Astrocyte (in vitro differentiated cells and primary cell): ENCODE measurements around the gene MOCS2. TPM values are rescaled to one million over a fixed set of nuclear protein-coding genes. Genes with fewer than 3 reads are reported as not detected.
"Not testable (repeated sequence)": the region's sequence is repeated elsewhere in the genome, so short reads cannot be mapped to it uniquely, and the experiment has no call there.

Source experiments
- DNase-seq: peaks from one replicate; pipeline ENCODE4 v3.0.0-alpha.2; 2010; ENCODE audit warnings: low read depth
- FAIRE-seq: peaks from 2 replicates; lab custom pipeline; 2011; peaks lifted over from hg19 to GRCh38; lab: Jason Lieb, UNC
- H2AFZ ChIP-seq: 2 replicates; pipeline ENCODE4 v1.6.0; 2012; ENCODE audit warnings: low read depth, low read length, inconsistent platforms
- H3K27ac ChIP-seq: 2 replicates; pipeline ENCODE4 v1.5.1; 2011; ENCODE audit warnings: low read depth, low read length, inconsistent platforms
- H3K27me3 ChIP-seq: 2 replicates; pipeline ENCODE4 v1.6.0; 2011; ENCODE audit warnings: low read length, inconsistent platforms; ENCODE audit not compliant: insufficient read depth
- H3K36me3 ChIP-seq: 2 replicates; pipeline ENCODE4 v1.5.1; 2011; ENCODE audit warnings: low read length, inconsistent platforms; ENCODE audit not compliant: insufficient read depth
- H3K4me1 ChIP-seq: 2 replicates; pipeline ENCODE4 v1.5.1; 2011; ENCODE audit warnings: low read length, inconsistent platforms; ENCODE audit not compliant: insufficient read depth
- H3K4me2 ChIP-seq: 2 replicates; pipeline ENCODE4 v1.6.0; 2012; ENCODE audit warnings: low read length, inconsistent platforms
- H3K4me3 ChIP-seq: 2 replicates; pipeline ENCODE4 v1.5.1; 2011; ENCODE audit warnings: low read depth, mild to moderate bottlenecking, low read length, inconsistent platforms; ENCODE audit not compliant: insufficient read depth
- H3K79me2 ChIP-seq: 2 replicates; pipeline ENCODE4 v1.6.0; 2012; ENCODE audit warnings: mild to moderate bottlenecking, low read length, inconsistent platforms; ENCODE audit not compliant: insufficient read depth
- H3K9ac ChIP-seq: 2 replicates; pipeline ENCODE4 v1.6.0; 2012; ENCODE audit warnings: mild to moderate bottlenecking, low read length, inconsistent platforms
- H3K9me3 ChIP-seq: 2 replicates; pipeline ENCODE4 v1.5.1; 2012; ENCODE audit warnings: low read depth, mild to moderate bottlenecking, low read length, inconsistent platforms; ENCODE audit not compliant: insufficient read depth
- H4K20me1 ChIP-seq: 2 replicates; pipeline ENCODE4 v1.6.0; 2012; ENCODE audit warnings: low read length, inconsistent platforms; ENCODE audit not compliant: insufficient read depth
- H3K27ac Mint-ChIP-seq: one replicate; pipeline ENCODE4 v1.8.0; 2021; ENCODE audit warnings: mild to moderate bottlenecking, mixed read lengths; ENCODE audit not compliant: unreplicated experiment
- H3K27me3 Mint-ChIP-seq: one replicate; pipeline ENCODE4 v1.8.0; 2021; ENCODE audit warnings: low read depth, mixed read lengths; ENCODE audit not compliant: unreplicated experiment
- H3K36me3 Mint-ChIP-seq: one replicate; pipeline ENCODE4 v1.8.0; 2021; ENCODE audit warnings: low read depth, mixed read lengths; ENCODE audit not compliant: unreplicated experiment
- H3K4me1 Mint-ChIP-seq: one replicate; pipeline ENCODE4 v1.8.0; 2021; ENCODE audit warnings: low read depth, mixed read lengths; ENCODE audit not compliant: unreplicated experiment
- H3K4me3 Mint-ChIP-seq: one replicate; pipeline ENCODE4 v1.8.0; 2021; ENCODE audit warnings: mild to moderate bottlenecking, moderate library complexity, mixed read lengths; ENCODE audit not compliant: unreplicated experiment
- H3K9me3 Mint-ChIP-seq: one replicate; pipeline ENCODE4 v1.8.0; 2021; ENCODE audit warnings: mild to moderate bottlenecking, mixed read lengths; ENCODE audit not compliant: unreplicated experiment
- EZH2 ChIP-seq: IDR thresholded peaks from 2 replicates; pipeline ENCODE4 v1.6.1; 2012; ENCODE audit warnings: mild to moderate bottlenecking, low read length, inconsistent platforms; ENCODE audit not compliant: insufficient read depth
- total RNA-seq: library from RNA; stranded (reverse); gene quantifications from 2 replicates; pipeline ENCODE4 v1.2.1, GENCODE V29; 2021
- TF ChIP-seq, protein P1 (sequence below): IDR thresholded peaks from 2 replicates; pipeline ENCODE4 v1.5.1; 2011; ENCODE audit warnings: low read depth, mild to moderate bottlenecking, inconsistent platforms, low read length, moderate library complexity; ENCODE audit not compliant: insufficient read depth

Gene MOCS2
- total RNA-seq, 1 donor from 2014 or later = 42.7 TPM

DNA sequence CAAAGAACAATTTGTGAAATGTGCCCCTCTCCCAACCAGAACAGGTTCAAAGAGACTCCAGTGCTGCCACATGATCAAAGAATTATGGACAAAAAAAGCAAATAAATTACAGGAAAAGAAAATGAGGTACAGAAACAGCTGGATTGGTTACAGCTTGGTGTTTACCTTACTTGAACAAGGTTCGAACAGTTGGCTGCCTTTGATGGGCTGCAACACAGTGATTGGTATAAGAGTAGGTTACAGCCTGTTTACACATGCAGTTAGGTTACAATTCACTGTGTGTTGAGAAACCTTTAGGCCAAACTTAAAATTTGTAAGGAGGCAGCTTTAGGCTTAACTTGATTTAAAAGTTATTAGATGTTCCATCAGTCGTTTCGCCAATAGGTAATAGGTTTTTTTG lies 3.4 kb upstream of the MOCS2 start:
- Mint-ChIP-seq H3K27ac (no peak overlapping the region), H3K36me3 (no peaks in the 10 kb centered on the region), H3K4me3 (no peak overlapping the region), H3K9me3 (no peaks in the 10 kb centered on the region), H3K27me3 (no peaks in the 10 kb centered on the region), H3K4me1 (peaks cover 6% of the 10 kb centered on the region)
- H3K27ac ChIP-seq = no peak overlapping the region
- no peaks in the 10 kb centered on the region for H3K9me3 ChIP-seq
- DNase-seq (no peak), FAIRE-seq (no peak)
- no peaks in the 10 kb centered on the region for H3K4me1 ChIP-seq
- H3K27me3 ChIP-seq = no peaks in the 10 kb centered on the region
- H3K4me3 ChIP-seq = no peak overlapping the region
- H3K79me2 ChIP-seq = peaks cover 13% of the 10 kb centered on the region
- H3K9ac ChIP-seq = no peak overlapping the region
- H3K4me2 ChIP-seq = no peak overlapping the region
- no peaks in the 10 kb centered on the region for H4K20me1 ChIP-seq
- H3K36me3 ChIP-seq = no peaks in the 10 kb centered on the region
- no peak overlapping the region for H2AFZ ChIP-seq
- TF ChIP-seq, protein P1, sequence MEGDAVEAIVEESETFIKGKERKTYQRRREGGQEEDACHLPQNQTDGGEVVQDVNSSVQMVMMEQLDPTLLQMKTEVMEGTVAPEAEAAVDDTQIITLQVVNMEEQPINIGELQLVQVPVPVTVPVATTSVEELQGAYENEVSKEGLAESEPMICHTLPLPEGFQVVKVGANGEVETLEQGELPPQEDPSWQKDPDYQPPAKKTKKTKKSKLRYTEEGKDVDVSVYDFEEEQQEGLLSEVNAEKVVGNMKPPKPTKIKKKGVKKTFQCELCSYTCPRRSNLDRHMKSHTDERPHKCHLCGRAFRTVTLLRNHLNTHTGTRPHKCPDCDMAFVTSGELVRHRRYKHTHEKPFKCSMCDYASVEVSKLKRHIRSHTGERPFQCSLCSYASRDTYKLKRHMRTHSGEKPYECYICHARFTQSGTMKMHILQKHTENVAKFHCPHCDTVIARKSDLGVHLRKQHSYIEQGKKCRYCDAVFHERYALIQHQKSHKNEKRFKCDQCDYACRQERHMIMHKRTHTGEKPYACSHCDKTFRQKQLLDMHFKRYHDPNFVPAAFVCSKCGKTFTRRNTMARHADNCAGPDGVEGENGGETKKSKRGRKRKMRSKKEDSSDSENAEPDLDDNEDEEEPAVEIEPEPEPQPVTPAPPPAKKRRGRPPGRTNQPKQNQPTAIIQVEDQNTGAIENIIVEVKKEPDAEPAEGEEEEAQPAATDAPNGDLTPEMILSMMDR = no peak
- no peak for TF ChIP-seq EZH2

DNA sequence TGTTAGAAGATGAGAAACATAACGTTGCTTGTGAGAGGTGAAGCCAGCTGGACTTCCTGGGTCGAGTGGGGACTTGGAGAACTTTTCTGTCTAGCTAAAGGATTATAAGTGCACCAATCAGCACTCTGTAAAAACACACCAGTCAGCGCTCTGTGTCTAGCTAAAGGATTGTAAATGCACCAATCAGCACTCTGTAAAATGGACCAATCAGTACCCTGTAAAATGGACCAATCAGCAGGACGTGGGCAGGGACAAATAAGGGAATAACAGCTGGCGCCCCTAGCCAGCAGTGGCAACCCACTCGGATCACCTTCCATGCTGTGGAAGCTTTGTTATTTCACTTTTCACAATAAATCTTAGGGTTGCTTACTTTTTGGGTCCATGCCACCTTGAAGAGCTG lies 2.8 kb upstream of the MOCS2 start:
- H3K27ac Mint-ChIP-seq, H2AFZ ChIP-seq: not testable (repeated sequence)

DNA sequence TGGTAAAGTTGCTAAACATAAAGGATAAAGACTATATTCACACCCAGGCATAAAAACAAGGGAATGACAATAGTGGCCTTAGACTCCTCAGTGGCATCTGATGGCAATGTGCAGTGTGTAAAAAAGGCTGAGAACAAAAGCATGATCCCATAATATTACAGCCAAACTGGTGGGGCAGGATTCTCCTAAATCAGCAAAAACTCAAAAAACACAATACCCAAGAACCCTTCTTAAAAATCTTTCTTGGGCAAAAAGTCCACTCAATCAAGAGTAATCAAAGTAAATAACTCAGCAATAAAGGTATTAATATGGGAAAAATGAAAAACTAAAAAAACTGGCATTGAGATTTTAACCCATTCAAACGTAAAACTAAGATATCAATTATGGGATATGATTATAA lies 1.6 kb upstream of the MOCS2 start:
- Histone ChIP-seq H3K9ac (no peak overlapping the region), H3K4me2 (no peak overlapping the region), H2AFZ (no peak overlapping the region), H3K79me2 (peaks cover 21% of the 10 kb centered on the region), H3K4me1 (no peaks in the 10 kb centered on the region), H3K27ac (no peak overlapping the region), H3K9me3 (no peaks in the 10 kb centered on the region), H3K36me3 (peaks cover 4% of the 10 kb centered on the region), H3K4me3 (no peak overlapping the region), H3K27me3 (no peaks in the 10 kb centered on the region), H4K20me1 (no peaks in the 10 kb centered on the region)
- no peak for DNase-seq
- no peak for FAIRE-seq
- H3K27ac Mint-ChIP-seq = no peak overlapping the region
- peaks cover 1% of the 10 kb centered on the region for H3K36me3 Mint-ChIP-seq
- H3K9me3 Mint-ChIP-seq = no peaks in the 10 kb centered on the region
- TF ChIP-seq, protein P1 = no peak
- no peak for TF ChIP-seq EZH2
- H3K4me1 Mint-ChIP-seq = peaks cover 6% of the 10 kb centered on the region
- H3K4me3 Mint-ChIP-seq = peak overlapping the region; percentile 92
- H3K27me3 Mint-ChIP-seq = no peaks in the 10 kb centered on the region

More for the DNA sequence above, 2.8 kb upstream of the MOCS2 start:
- not testable (repeated sequence) for H3K4me3 ChIP-seq, H3K27me3 ChIP-seq, H3K4me3 Mint-ChIP-seq, H3K27me3 Mint-ChIP-seq, DNase-seq, H3K9me3 ChIP-seq, H3K4me1 Mint-ChIP-seq, H3K9ac ChIP-seq, H3K4me2 ChIP-seq, H3K4me1 ChIP-seq, H3K27ac ChIP-seq, H3K9me3 Mint-ChIP-seq, FAIRE-seq, H3K36me3 ChIP-seq, H4K20me1 ChIP-seq, H3K36me3 Mint-ChIP-seq
- peaks cover 17% of the 10 kb centered on the region for H3K79me2 ChIP-seq
